Transverse colon (tissue), 3 donors: Measurements from ENCODE around the gene ATF4.
"Not testable (repeated sequence)": the region's sequence is repeated elsewhere in the genome, so short reads cannot be mapped to it uniquely, and the experiment has no call there.

Experiments used
- POLR2A ChIP-seq: fragments of 450-650 bp; IDR thresholded peaks from one replicate; pipeline ENCODE4 v1.6.1; 2016; ENCODE audit warnings: antibody characterized with exemption, mild to moderate bottlenecking, moderate library complexity
- TF ChIP-seq, protein P1 (sequence below), 5 experiments: fragments of 200-600 bp in 3 of 5; fragments of 450-650 bp in 2 of 5; sonication (generic) in 3 of 5; IDR thresholded peaks; 1 replicate in 2 of 5; 2 replicates in 3 of 5; pipeline ENCODE4 v1.5.1; 2016 to 2017; ENCODE audit warnings: antibody characterized with exemption in 5 of 5, inconsistent platforms in 3 of 5, mild to moderate bottlenecking in 2 of 5, moderate library complexity in 1 of 5

- not testable (repeated sequence) for TF ChIP-seq POLR2A
- TF ChIP-seq, protein P1, sequence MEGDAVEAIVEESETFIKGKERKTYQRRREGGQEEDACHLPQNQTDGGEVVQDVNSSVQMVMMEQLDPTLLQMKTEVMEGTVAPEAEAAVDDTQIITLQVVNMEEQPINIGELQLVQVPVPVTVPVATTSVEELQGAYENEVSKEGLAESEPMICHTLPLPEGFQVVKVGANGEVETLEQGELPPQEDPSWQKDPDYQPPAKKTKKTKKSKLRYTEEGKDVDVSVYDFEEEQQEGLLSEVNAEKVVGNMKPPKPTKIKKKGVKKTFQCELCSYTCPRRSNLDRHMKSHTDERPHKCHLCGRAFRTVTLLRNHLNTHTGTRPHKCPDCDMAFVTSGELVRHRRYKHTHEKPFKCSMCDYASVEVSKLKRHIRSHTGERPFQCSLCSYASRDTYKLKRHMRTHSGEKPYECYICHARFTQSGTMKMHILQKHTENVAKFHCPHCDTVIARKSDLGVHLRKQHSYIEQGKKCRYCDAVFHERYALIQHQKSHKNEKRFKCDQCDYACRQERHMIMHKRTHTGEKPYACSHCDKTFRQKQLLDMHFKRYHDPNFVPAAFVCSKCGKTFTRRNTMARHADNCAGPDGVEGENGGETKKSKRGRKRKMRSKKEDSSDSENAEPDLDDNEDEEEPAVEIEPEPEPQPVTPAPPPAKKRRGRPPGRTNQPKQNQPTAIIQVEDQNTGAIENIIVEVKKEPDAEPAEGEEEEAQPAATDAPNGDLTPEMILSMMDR (IDR thresholded peaks at IDR 0.05): not testable (repeated sequence)
Observed at GRCh38 chr22:39521106-39521885, 934 bp downstream of the ATF4 start.
